Kidney epithelial cell (primary cell): ENCODE measurements around the gene SPAG9. TPM values are rescaled to one million over a fixed set of nuclear protein-coding genes. Genes with fewer than 3 reads are reported as not detected.

Experiments used
- DNase-seq: peaks from one replicate; pipeline ENCODE4 v3.0.0-alpha.2; 2010; ENCODE audit warnings: low read depth
- H3K27me3 ChIP-seq: 2 replicates; pipeline ENCODE4 v1.6.0; 2011; ENCODE audit warnings: low read length; ENCODE audit not compliant: control insufficient read depth, insufficient read depth
- H3K36me3 ChIP-seq: 2 replicates; pipeline ENCODE4 v1.5.1; 2011; ENCODE audit warnings: low read length; ENCODE audit not compliant: control insufficient read depth, insufficient read depth
- H3K4me3 ChIP-seq: 2 replicates; pipeline ENCODE4 v1.5.1; 2011; ENCODE audit warnings: low read depth, mild to moderate bottlenecking, control low read depth, low read length
- CTCF ChIP-seq: IDR thresholded peaks from 2 replicates; pipeline ENCODE4 v1.5.1; 2011; ENCODE audit warnings: mild to moderate bottlenecking, moderate library complexity, low read length, control low read depth, inconsistent platforms; ENCODE audit not compliant: insufficient read depth, poor library complexity, severe bottlenecking
- total RNA-seq: library from RNA; depleted of rRNA; stranded (reverse); fragments of >200 nt; gene quantifications from 2 replicates; pipeline ENCODE4 v1.2.3, GENCODE V29; 2015

Gene SPAG9
- total RNA-seq, 1 donor from 2014 or later: 85.5 TPM

- DNase-seq: no peak
- TF ChIP-seq CTCF: no peak
- no peak overlapping the region for H3K4me3 ChIP-seq
- H3K36me3 ChIP-seq: peaks cover 1% of the 10 kb centered on the region
- no peaks in the 10 kb centered on the region for H3K27me3 ChIP-seq
These were observed 152.9 kb downstream of the SPAG9 start for GRCh38 chr17:50967795-50968194.

GRCh38 chr17:50966163-50966666, 154.5 kb downstream of the SPAG9 start:
- no peak overlapping the region for H3K4me3 ChIP-seq
- no peaks in the 10 kb centered on the region for H3K27me3 ChIP-seq
- DNase-seq: no peak
- peaks cover 1% of the 10 kb centered on the region for H3K36me3 ChIP-seq
- TF ChIP-seq CTCF: no peak

GRCh38 chr17:50963139-50963538, 157.5 kb downstream of the SPAG9 start:
- H3K36me3 ChIP-seq: peaks cover 1% of the 10 kb centered on the region
- no peaks in the 10 kb centered on the region for H3K27me3 ChIP-seq
- no peak for DNase-seq
- no peak for TF ChIP-seq CTCF
- no peak overlapping the region for H3K4me3 ChIP-seq

- no peak for TF ChIP-seq CTCF
- H3K27me3 ChIP-seq: no peaks in the 10 kb centered on the region
- no peaks in the 10 kb centered on the region for H3K36me3 ChIP-seq
- no peak overlapping the region for H3K4me3 ChIP-seq
- DNase-seq: no peak
These were observed 159.1 kb downstream of the SPAG9 start for GRCh38 chr17:50961282-50962220.

- H3K27me3 ChIP-seq: no peaks in the 10 kb centered on the region
- no peaks in the 10 kb centered on the region for H3K36me3 ChIP-seq
- H3K4me3 ChIP-seq: no peak overlapping the region
- DNase-seq: no peak
- no peak for TF ChIP-seq CTCF
These were observed 161.3 kb downstream of the SPAG9 start for GRCh38 chr17:50959341-50959740.
